A673 (cell line): Measurements from ENCODE around the gene SEC23A.

Experiments used
- CTCF ChIP-seq: fragments of 300-800, 200-600 bp; sonication (generic); conservative IDR thresholded peaks from 2 replicates; pipeline ENCODE4 v1.5.1; 2017; ENCODE audit warnings: low read depth, mild to moderate bottlenecking, antibody characterized with exemption, low read length, moderate library complexity, mixed read lengths
- EZH2 ChIP-seq: fragments of 200-600 bp; sonication (generic); IDR thresholded peaks from 2 replicates; pipeline ENCODE4 v1.6.1; 2017; ENCODE audit warnings: borderline replicate concordance, low read depth, mild to moderate bottlenecking, mixed read lengths, antibody characterized with exemption, low read length; ENCODE audit not compliant: poor library complexity, severe bottlenecking

GRCh38 chr14:39102969-39103957, at the start of gene SEC23A:
- TF ChIP-seq EZH2 (no peak), CTCF (no peak)
